ENCODE measurements around the gene BRD3OS. TPM values are rescaled to one million over a fixed set of nuclear protein-coding genes. Genes with fewer than 3 reads are reported as not detected.

Gene BRD3OS
- total and polyA plus RNA-seq, 10 of the 15 experiments (the other 5 are each of a cell fraction or from before 2014, with no cell fraction given): 2.1 to 13.7 (median 10.7) TPM

DNA sequence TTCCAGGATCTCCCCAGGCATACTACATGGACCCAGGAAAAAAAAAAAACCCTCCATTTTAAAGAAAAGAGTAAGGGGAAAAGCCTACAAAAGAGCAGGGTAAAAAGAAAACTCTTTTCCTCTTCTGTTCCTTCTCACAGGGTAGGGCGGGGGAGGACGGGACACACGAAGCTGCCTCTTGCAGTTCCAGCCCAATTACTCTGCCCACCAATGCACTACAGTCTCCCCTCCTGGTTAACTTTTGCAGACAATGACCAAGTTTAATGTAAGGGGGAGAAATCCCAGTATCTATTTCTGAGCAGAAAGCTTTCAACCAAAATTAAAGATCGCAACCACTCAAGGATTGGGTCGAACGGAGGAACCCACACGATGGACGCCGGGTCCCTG is 41.2 kb downstream of the BRD3OS start (continued):
- TF ChIP-seq NR2F1 (conservative IDR thresholded peaks at IDR 0.05) (no peak), YY1 (IDR thresholded peaks at IDR 0.05; ENCODE audit: low read depth, low read length) (no peak), WRNIP1 (IDR thresholded peaks at IDR 0.05; ENCODE audit: borderline replicate concordance, low read depth, low read length) (no peak), TCF12 (IDR thresholded peaks at IDR 0.05; ENCODE audit: low read depth, low read length) (no peak), MXI1 (IDR thresholded peaks at IDR 0.05; ENCODE audit: low read depth, low read length) (no peak), GATAD2B (conservative IDR thresholded peaks at IDR 0.05; ENCODE audit: low read depth) (no peak), EZH2 (IDR thresholded peaks at IDR 0.05; ENCODE audit: borderline replicate concordance, control insufficient read depth, low read depth, low read length) (no peak), HDAC2 (IDR thresholded peaks at IDR 0.05) (no peak), PML (IDR thresholded peaks at IDR 0.05; ENCODE audit: low read length) (no peak)

DNA sequence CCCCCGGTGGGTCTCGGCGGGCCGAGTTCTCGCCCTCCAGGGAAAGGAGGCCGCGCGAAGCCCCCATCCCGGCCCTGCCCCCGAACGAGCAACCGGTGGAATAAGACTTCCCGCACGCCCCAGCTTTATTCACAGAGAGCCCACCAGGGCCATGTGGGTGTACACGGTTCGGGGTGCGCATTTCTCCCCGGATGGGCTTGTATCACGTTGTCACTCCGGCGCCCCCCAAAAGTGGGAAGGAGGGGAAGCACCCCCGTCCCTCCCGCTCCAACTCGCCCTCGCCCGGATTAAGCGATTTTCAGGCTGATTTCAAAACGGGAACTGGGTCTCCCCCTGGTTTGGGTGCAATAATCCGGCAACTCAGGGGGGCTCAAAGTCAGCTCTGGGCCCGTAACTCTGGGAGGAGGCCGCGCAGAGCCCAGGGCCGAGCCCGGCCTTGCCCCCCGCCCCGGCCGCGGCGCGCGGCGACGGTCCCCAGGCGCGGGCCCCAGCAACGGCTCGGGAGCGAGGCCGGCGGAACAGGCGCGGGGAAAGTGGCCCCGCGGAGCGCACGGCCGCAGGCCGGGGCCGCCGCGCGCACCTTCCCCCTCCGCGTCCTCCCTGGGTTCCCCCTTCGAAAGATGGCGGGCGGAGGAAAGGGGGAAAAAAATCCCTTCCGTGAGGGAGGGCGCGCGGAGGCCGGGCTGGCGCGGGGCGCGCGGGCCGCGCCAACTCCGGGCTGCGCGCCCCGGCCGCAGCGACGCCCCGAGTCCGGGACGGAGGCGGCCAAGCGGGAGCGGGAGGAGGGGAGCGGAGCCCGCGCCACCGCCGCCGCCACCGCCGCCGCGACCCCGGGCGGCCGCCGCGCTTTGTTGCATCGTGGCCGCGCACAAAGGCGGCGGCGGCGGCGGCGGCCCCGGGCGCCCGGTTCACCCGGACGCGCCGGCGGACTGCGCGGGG is 41.9 kb downstream of the BRD3OS start:
- Histone ChIP-seq H3K27ac (ENCODE audit: control insufficient read depth, insufficient read depth) (peak overlapping the region; percentile 82), H3K27me3 (replicated peaks in 1 of 2; ENCODE audit: control insufficient read depth in 2 of 2, insufficient read depth in 2 of 2, low read length in 1 of 2) (peaks cover 3% of the 10 kb centered on the region in 2 experiments; a peak in 2 of 4 replicates), H3K4me3 (peak overlapping the region; percentile 93), H3K4me2 (ENCODE audit: control insufficient read depth, insufficient read depth) (peak overlapping the region; percentile 83), H4K20me1 (ENCODE audit: control insufficient read depth, insufficient read depth) (peaks cover 5% of the 10 kb centered on the region), H3K79me2 (ENCODE audit: control insufficient read depth, insufficient read depth, low read length) (peaks cover 31% of the 10 kb centered on the region), H3K9me3 (replicated peaks; ENCODE audit: control insufficient read depth, insufficient read depth, low read length) (no peaks in the 10 kb centered on the region), H3K4me1 (ENCODE audit: control insufficient read depth, insufficient read depth, low read length) (0 out of 2 replicates have a peak, but pooled peaks cover 3% of the 10 kb centered on the region), H2AFZ (ENCODE audit: control insufficient read depth, low read depth, low read length) (peak overlapping the region; percentile 54), H3K9ac (ENCODE audit: control insufficient read depth, insufficient read depth, low read length) (peak overlapping the region; percentile 94), H3K36me3 (ENCODE audit: control insufficient read depth in 2 of 2, insufficient read depth in 2 of 2, low read length in 1 of 2) (no peaks in the 10 kb centered on the region)
- BruUV-seq (replicated peaks): no TSS peak
- ChIA-PET SMC1A (ENCODE audit: uncharacterized antibody, unreplicated experiment) (no interaction called here), CTCF (interaction anchor here (0.7 to 1.5 kb wide), 3 partner anchors 11 to 344 kb away, joined by 5 to 8 read pairs (median 5); partner anchors contain the start of gene WDR5), POLR2A (interaction anchor here (0.7 to 0.8 kb wide), 2 partner anchors 41 to 69 kb away, joined by 3 to 5 read pairs; partner anchors contain the start of gene WDR5), RAD21 (ENCODE audit: unreplicated experiment) (interaction anchor here (1.2 to 1.3 kb wide), 2 partner anchors 25 to 74 kb away, joined by 3 to 4 read pairs; no protein-coding TSS in a partner anchor)
- no peak for DNase-seq (ENCODE audit: low read depth, low spot score)
- in situ Hi-C loops (cut with MboI): no loop called here
- no peak; the same call in 1 of the 3 replicates for ATAC-seq
- WGBS (ENCODE audit: insufficient coverage, insufficient replicate concordance, low lambda C conversion rate, missing lambda C conversion rate): 1% methylated on average over 77 of the region's 126 CpGs
- intact Hi-C loops (cut with micrococcal nuclease; ENCODE audit: unreplicated experiment): no loop called here
- FAIRE-seq: no peak
- TF ChIP-seq SP1 (IDR thresholded peaks at IDR 0.05; ENCODE audit: low read depth, low read length): no peak
- TF ChIP-seq CHD1 (IDR thresholded peaks at IDR 0.05; ENCODE audit: low read depth, low read length): 0 out of 2 replicates have a peak, but pooled peaks have one; percentile 42
- no peak for TF ChIP-seq POU2F2 (IDR thresholded peaks at IDR 0.05; ENCODE audit: borderline replicate concordance, low read depth, low read length)
- TF ChIP-seq LARP7 (IDR thresholded peaks at IDR 0.05): no peak
- TF ChIP-seq, protein P1, sequence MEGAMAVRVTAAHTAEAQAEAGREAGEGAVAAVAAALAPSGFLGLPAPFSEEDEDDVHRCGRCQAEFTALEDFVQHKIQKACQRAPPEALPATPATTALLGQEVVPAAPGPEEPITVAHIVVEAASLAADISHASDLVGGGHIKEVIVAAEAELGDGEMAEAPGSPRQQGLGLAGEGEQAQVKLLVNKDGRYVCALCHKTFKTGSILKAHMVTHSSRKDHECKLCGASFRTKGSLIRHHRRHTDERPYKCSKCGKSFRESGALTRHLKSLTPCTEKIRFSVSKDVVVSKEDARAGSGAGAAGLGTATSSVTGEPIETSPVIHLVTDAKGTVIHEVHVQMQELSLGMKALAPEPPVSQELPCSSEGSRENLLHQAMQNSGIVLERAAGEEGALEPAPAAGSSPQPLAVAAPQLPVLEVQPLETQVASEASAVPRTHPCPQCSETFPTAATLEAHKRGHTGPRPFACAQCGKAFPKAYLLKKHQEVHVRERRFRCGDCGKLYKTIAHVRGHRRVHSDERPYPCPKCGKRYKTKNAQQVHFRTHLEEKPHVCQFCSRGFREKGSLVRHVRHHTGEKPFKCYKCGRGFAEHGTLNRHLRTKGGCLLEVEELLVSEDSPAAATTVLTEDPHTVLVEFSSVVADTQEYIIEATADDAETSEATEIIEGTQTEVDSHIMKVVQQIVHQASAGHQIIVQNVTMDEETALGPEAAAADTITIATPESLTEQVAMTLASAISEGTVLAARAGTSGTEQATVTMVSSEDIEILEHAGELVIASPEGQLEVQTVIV (IDR thresholded peaks at IDR 0.05; ENCODE audit: borderline replicate concordance, partially characterized antibody): no peak
- no peak for TF ChIP-seq MEF2A (IDR thresholded peaks at IDR 0.05; ENCODE audit: insufficient read depth, low read depth, low read length)
- TF ChIP-seq POLR2A (IDR thresholded peaks at IDR 0.05; ENCODE audit: low read depth, low read length): peak; percentile 8; the same call in 1 of the 2 replicates
- no peak for TF ChIP-seq ETV6 (conservative IDR thresholded peaks at IDR 0.05 in 1 of 2, IDR thresholded peaks at IDR 0.05 in 1 of 2; ENCODE audit: borderline replicate concordance in 1 of 2, low read depth in 1 of 2)
- no peak for TF ChIP-seq TCF7 (IDR thresholded peaks at IDR 0.05; ENCODE audit: borderline replicate concordance)
- TF ChIP-seq IKZF1 (conservative IDR thresholded peaks at IDR 0.05): peak; percentile 46; the same call in 1 of the 2 replicates
- peak; percentile 89 for TF ChIP-seq YY1 (IDR thresholded peaks at IDR 0.05; ENCODE audit: low read depth, low read length)
- no peak for TF ChIP-seq TCF3 (IDR thresholded peaks at IDR 0.05; ENCODE audit: borderline replicate concordance, insufficient read depth, low read depth, low read length)
- 0 out of 2 replicates have a peak, but pooled peaks have one; percentile 40 for TF ChIP-seq GATAD2B (conservative IDR thresholded peaks at IDR 0.05; ENCODE audit: low read depth)
- no peak for TF ChIP-seq HDAC2 (IDR thresholded peaks at IDR 0.05)
- TF ChIP-seq CREM (IDR thresholded peaks at IDR 0.05; ENCODE audit: low read depth): no peak

Data from GM12878 (cell line).